Neuronal stem cell (in vitro differentiated cells): ENCODE results near the gene SCYL1.
"Not testable (repeated sequence)": the region's sequence is repeated elsewhere in the genome, so short reads cannot be mapped to it uniquely, and the experiment has no call there.

ENCODE experiments used
- DNase-seq: peaks from one replicate; pipeline ENCODE4 v3.0.0-alpha.2; 2013; ENCODE audit warnings: low spot score
- H2AFZ ChIP-seq: one replicate; pipeline ENCODE4 v1.6.1; 2013; ENCODE audit warnings: mild to moderate bottlenecking, low read length, inconsistent platforms
- H2AK5ac ChIP-seq: 2 replicates; pipeline ENCODE4 v1.6.1; 2013; ENCODE audit warnings: low read depth, mild to moderate bottlenecking, inconsistent platforms, low read length, moderate library complexity, mixed read lengths
- H2BK120ac ChIP-seq: 2 replicates; pipeline ENCODE4 v1.6.1; 2013; ENCODE audit warnings: low read depth, mild to moderate bottlenecking, inconsistent platforms, low read length, moderate library complexity, mixed read lengths
- H2BK12ac ChIP-seq: one replicate; pipeline ENCODE4 v1.6.1; 2013; ENCODE audit warnings: low read length, inconsistent platforms
- H2BK15ac ChIP-seq: 2 replicates; pipeline ENCODE4 v1.6.1; 2013; ENCODE audit warnings: mild to moderate bottlenecking, low read length, inconsistent platforms, mixed read lengths
- H2BK5ac ChIP-seq: one replicate; pipeline ENCODE4 v1.6.1; 2013; ENCODE audit warnings: inconsistent platforms, mild to moderate bottlenecking, low read length, moderate library complexity
- H3K14ac ChIP-seq: one replicate; pipeline ENCODE4 v1.6.1; 2013; ENCODE audit warnings: low read length, inconsistent platforms
- H3K18ac ChIP-seq: 2 replicates; pipeline ENCODE4 v1.6.1; 2013; ENCODE audit warnings: low read length, inconsistent platforms
- H3K23ac ChIP-seq: 2 replicates; pipeline ENCODE4 v1.6.1; 2013; ENCODE audit warnings: low read depth, mild to moderate bottlenecking, mixed read lengths, low read length, inconsistent platforms; ENCODE audit not compliant: poor library complexity
- H3K27ac ChIP-seq: replicated peaks from 3 replicates; pipeline ENCODE4 v1.5.1; 2013; ENCODE audit warnings: low read length, inconsistent platforms
- H3K27me3 ChIP-seq, 3 experiments: 2 replicates each; pipeline ENCODE4 v1.6.1; 2013; ENCODE audit warnings: low read length in 3 of 3, mild to moderate bottlenecking in 2 of 3, inconsistent platforms in 1 of 3, low read depth in 1 of 3, mixed read lengths in 1 of 3, moderate library complexity in 1 of 3; ENCODE audit not compliant: control insufficient read depth in 3 of 3, insufficient read depth in 3 of 3
- H3K36me3 ChIP-seq, 2 donors: replicated peaks in 1 of 2; 2 replicates each; pipeline ENCODE4 v1.6.1; 2013; ENCODE audit warnings: low read length in 2 of 2; ENCODE audit not compliant: control insufficient read depth in 2 of 2, insufficient read depth in 2 of 2
- H3K4ac ChIP-seq: 2 replicates; pipeline ENCODE4 v1.6.1; 2013; ENCODE audit warnings: inconsistent platforms, mild to moderate bottlenecking, low read length, moderate library complexity
- H3K4me1 ChIP-seq, 2 donors: 1 replicate in 1 of 2; 2 replicates in 1 of 2; pipeline ENCODE4 v1.6.1; 2013; ENCODE audit warnings: low read length in 2 of 2, low read depth in 1 of 2; ENCODE audit not compliant: control insufficient read depth in 2 of 2, insufficient read depth in 1 of 2
- H3K4me2 ChIP-seq: one replicate; pipeline ENCODE4 v1.6.1; 2013; ENCODE audit warnings: mild to moderate bottlenecking, low read length, inconsistent platforms; ENCODE audit not compliant: insufficient read depth, poor library complexity, severe bottlenecking
- H3K4me3 ChIP-seq, 2 donors: 2 replicates each; pipeline ENCODE4 v1.5.1; 2013; ENCODE audit warnings: low read length in 2 of 2, mild to moderate bottlenecking in 2 of 2, inconsistent platforms in 1 of 2, moderate library complexity in 1 of 2
- H3K79me1 ChIP-seq: one replicate; pipeline ENCODE4 v1.6.1; 2013; ENCODE audit warnings: low read depth, mild to moderate bottlenecking, inconsistent platforms, low read length, moderate library complexity
- H3K9ac ChIP-seq: one replicate; pipeline ENCODE4 v1.6.1; 2013; ENCODE audit warnings: mild to moderate bottlenecking, low read depth, low read length, inconsistent platforms; ENCODE audit not compliant: poor library complexity
- H3K9me3 ChIP-seq, 2 donors: replicated peaks in 1 of 2; 2 replicates each; pipeline versions ENCODE3 to v1.6.1; 2013; ENCODE audit warnings: low read length in 2 of 2, mild to moderate bottlenecking in 2 of 2, inconsistent platforms in 1 of 2, low read depth in 1 of 2, mixed read lengths in 1 of 2, moderate library complexity in 1 of 2; ENCODE audit not compliant: control insufficient read depth in 2 of 2, insufficient read depth in 1 of 2
- H4K8ac ChIP-seq: one replicate; pipeline ENCODE4 v1.6.1; 2013; ENCODE audit warnings: low read depth, mild to moderate bottlenecking, inconsistent platforms, low read length, moderate library complexity
- H4K91ac ChIP-seq: one replicate; pipeline ENCODE4 v1.6.1; 2013; ENCODE audit warnings: low read length, low read depth, mild to moderate bottlenecking, inconsistent platforms; ENCODE audit not compliant: poor library complexity
- WGBS, 2 donors: extraction: QIAGEN DNeasy Blood & Tissue Kit; methylation state at CpG; one replicate each; pipeline ENCODE4 v1.1.7; 2013; ENCODE audit warnings: missing lambda C conversion rate in 2 of 2, mixed read lengths in 1 of 2; ENCODE audit not compliant: insufficient read length in 2 of 2, insufficient replicate concordance in 1 of 2; ENCODE audit errors: extremely low coverage in 2 of 2; 5-methylcytosine and 5-hydroxymethylcytosine counted together

The SCYL1 gene

DNA sequence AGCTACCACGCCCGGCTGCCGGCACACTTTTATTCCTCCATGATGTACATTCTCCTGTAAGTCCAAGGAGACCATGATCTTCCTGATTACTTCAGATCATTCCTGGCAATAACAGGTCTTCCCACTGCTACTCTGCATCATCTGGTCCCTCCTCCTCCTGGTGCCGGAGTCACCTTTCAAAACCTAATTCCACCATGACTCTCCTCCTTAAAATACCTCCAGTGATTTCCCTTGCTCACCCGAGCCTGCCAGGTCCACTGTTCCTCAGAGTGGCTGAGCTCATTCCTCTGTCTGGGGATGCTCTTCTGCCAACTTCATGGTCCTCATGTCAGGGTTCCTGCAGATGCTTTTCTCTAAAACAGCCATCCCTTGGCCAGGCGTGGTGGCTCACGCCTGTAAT, 37.1 kb downstream of the SCYL1 start:
- Histone ChIP-seq H3K27me3 (no peaks in the 10 kb centered on the region), H3K9me3 (no peaks in the 10 kb centered on the region), H3K4ac (no peak overlapping the region), H4K8ac (no peak overlapping the region), H3K4me2 (no peak overlapping the region), H2AFZ (no peak overlapping the region), H2AK5ac (no peak overlapping the region), H3K36me3 (no peaks in the 10 kb centered on the region), H2BK5ac (no peak overlapping the region), H2BK120ac (no peak overlapping the region), H3K14ac (no peak overlapping the region), H3K4me1 (peaks cover 30 to 32% of the 10 kb centered on the region in 2 donors), H3K9ac (no peak overlapping the region), H3K18ac (no peak overlapping the region), H2BK15ac (no peak overlapping the region), H2BK12ac (no peak overlapping the region), H3K27ac (no peak overlapping the region), H3K79me1 (no peaks in the 10 kb centered on the region), H3K23ac (no peak overlapping the region), H4K91ac (no peak overlapping the region), H3K4me3 (no peak overlapping the region)
- DNase-seq: no peak
- WGBS, 2 donors: no CpG with 5 or more reads among the region's 7 CpGs

DNA sequence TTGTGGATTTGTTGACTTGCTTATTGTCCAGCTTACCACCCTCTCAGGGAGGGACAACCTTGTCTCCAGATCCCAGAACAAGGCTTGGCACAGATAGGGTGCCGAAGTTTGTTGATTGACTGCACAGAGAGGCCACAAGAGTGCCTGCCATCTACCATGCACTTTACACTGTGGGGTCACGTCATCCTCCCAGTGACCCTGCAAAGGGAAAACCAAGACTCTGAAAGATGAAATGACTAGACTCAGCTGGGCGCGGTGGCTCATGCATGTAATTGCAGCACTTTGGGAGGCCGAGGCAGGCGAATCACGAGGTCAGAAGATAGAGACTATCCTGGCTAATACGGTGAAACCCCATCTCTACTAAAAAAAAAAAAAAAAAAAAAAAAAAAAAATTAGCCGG, 37.9 kb downstream of the SCYL1 start:
- H2BK120ac ChIP-seq: no peak overlapping the region
- no peak overlapping the region for H3K4me3 ChIP-seq
- no peaks in the 10 kb centered on the region for H3K79me1 ChIP-seq
- H3K36me3 ChIP-seq: no peaks in the 10 kb centered on the region
- H4K8ac ChIP-seq: no peak overlapping the region
- H2AFZ ChIP-seq: no peak overlapping the region
- no CpG with 5 or more reads among the region's 9 CpGs for WGBS, 2 donors
- no peak overlapping the region for H2BK5ac ChIP-seq
- H3K4me2 ChIP-seq: no peak overlapping the region
- no peaks in the 10 kb centered on the region for H3K27me3 ChIP-seq
- H2BK12ac ChIP-seq: no peak overlapping the region
- no peak overlapping the region for H2BK15ac ChIP-seq
- H2AK5ac ChIP-seq: no peak overlapping the region
- H3K4me1 ChIP-seq: peaks cover 27 to 28% of the 10 kb centered on the region in 2 donors
- no peaks in the 10 kb centered on the region for H3K9me3 ChIP-seq
- H3K27ac ChIP-seq: no peak overlapping the region
- no peak for DNase-seq
- H3K4ac ChIP-seq: no peak overlapping the region
- H3K18ac ChIP-seq: no peak overlapping the region
- H3K23ac ChIP-seq: no peak overlapping the region
- no peak overlapping the region for H4K91ac ChIP-seq
- no peak overlapping the region for H3K14ac ChIP-seq
- no peak overlapping the region for H3K9ac ChIP-seq

DNA sequence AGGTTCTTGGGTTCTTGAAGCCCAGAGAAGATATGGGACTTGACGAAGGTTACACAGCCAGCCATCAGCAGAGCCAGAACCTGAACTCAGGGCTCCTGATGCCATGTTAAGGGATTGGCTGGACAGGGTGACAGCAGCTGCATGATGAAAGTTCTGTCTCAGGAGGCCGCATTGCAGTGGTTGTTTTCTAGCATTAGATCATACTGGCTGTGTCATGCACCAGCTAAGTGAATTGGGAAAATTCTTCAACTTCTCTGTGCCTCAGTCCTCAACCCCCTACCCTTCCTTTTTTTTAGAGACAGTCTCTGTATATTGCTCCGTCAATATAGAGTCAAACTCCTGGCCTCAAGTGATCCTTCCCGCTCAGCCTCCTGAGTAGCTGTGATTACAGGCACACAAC, 38.7 kb downstream of the SCYL1 start:
- no peak overlapping the region for H3K4me3 ChIP-seq
- no peak overlapping the region for H2BK120ac ChIP-seq
- H3K36me3 ChIP-seq: no peaks in the 10 kb centered on the region
- no peak overlapping the region for H2AK5ac ChIP-seq
- no peak overlapping the region for H2BK5ac ChIP-seq
- H4K91ac ChIP-seq: no peak overlapping the region
- DNase-seq: no peak
- H2BK15ac ChIP-seq: peak overlapping the region; percentile 25
- no peak overlapping the region for H3K4me2 ChIP-seq
- no peak overlapping the region for H4K8ac ChIP-seq
- WGBS, 2 donors: no CpG with 5 or more reads among the region's 4 CpGs
- no peak overlapping the region for H2AFZ ChIP-seq
- peaks cover 26 to 28% of the 10 kb centered on the region in 2 donors for H3K4me1 ChIP-seq
- H3K9me3 ChIP-seq: no peaks in the 10 kb centered on the region
- no peaks in the 10 kb centered on the region for H3K27me3 ChIP-seq
- H3K18ac ChIP-seq: no peak overlapping the region
- H3K79me1 ChIP-seq: no peaks in the 10 kb centered on the region
- no peak overlapping the region for H3K14ac ChIP-seq
- H3K9ac ChIP-seq: no peak overlapping the region
- no peak overlapping the region for H2BK12ac ChIP-seq
- H3K4ac ChIP-seq: no peak overlapping the region
- H3K27ac ChIP-seq: no peak overlapping the region
- H3K23ac ChIP-seq: no peak overlapping the region

DNA sequence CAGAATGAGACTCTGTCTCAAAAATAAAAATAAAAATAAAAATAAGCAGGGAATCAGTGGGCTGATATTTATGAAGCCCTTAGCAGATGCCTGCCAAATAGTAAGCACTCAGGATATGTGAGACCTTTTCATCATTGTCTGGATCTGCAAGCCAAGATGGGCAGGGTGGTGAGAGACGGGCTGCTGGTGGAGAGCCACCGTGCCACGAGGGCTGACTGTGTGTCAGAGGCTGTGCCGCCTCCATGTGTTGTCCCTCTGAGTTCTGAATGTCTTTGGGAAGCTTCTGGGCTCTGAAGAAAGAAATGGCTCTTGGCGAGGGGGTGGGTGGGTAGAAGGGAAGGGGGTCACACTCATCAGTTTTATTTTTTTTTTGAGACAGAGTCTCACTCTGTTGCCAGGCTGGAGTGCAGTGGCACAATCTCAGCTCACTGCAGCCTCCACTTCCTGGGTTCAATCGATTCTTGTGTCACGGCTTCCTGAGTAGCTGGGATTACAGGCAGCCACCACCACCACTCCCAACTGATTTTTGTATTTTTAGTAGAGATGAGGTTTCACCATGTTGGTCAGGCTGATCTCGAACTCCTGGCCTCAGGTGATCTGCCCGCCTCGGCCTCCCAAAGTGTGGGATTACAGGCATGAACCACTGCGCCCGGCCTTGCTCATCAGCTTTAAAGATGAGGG, 40.1 kb downstream of the SCYL1 start:
- H3K79me1 ChIP-seq, H3K4ac ChIP-seq, H3K9ac ChIP-seq, H2AFZ ChIP-seq, H4K91ac ChIP-seq, H3K36me3 ChIP-seq, H4K8ac ChIP-seq, H2BK12ac ChIP-seq, H3K4me3 ChIP-seq, H3K14ac ChIP-seq, H2BK120ac ChIP-seq, H3K23ac ChIP-seq, H2BK5ac ChIP-seq, DNase-seq, H3K4me2 ChIP-seq, H3K9me3 ChIP-seq, H2BK15ac ChIP-seq, H3K27me3 ChIP-seq, H3K18ac ChIP-seq, H2AK5ac ChIP-seq, H3K27ac ChIP-seq: not testable (repeated sequence)
- H3K4me1 ChIP-seq: peaks cover 24% of the 10 kb centered on the region in 2 donors
- whole genome bisulfite sequencing, 2 donors: no CpG with 5 or more reads among the region's 12 CpGs
